Islet precursor cell (in vitro differentiated cells): ENCODE results near the gene FRMD1.
"Not testable (repeated sequence)": the region's sequence is repeated elsewhere in the genome, so short reads cannot be mapped to it uniquely, and the experiment has no call there.

Experiments
- DNase-seq: peaks from one replicate; pipeline ENCODE4 v3.0.0-alpha.2; 2018

FRMD1 gene

GRCh38 chr6:168093634-168094033 lies 14.6 kb upstream of the FRMD1 start:
- no peak for DNase-seq

GRCh38 chr6:168093071-168093505 lies 14.1 kb upstream of the FRMD1 start:
- DNase-seq, result no peak

- DNase-seq, result no peak
Measured at GRCh38 chr6:168092541-168092940, 13.5 kb upstream of the FRMD1 start.

GRCh38 chr6:168091381-168092264 lies 12.6 kb upstream of the FRMD1 start:
- no peak for DNase-seq

- DNase-seq, result no peak
Measured at GRCh38 chr6:168090706-168091105, 11.7 kb upstream of the FRMD1 start.

GRCh38 chr6:168090064-168090690 lies 11.2 kb upstream of the FRMD1 start:
- no peak for DNase-seq

GRCh38 chr6:168089186-168090063 lies 10.4 kb upstream of the FRMD1 start:
- peak; percentile 68 for DNase-seq

GRCh38 chr6:168088161-168089053 lies 9.4 kb upstream of the FRMD1 start:
- DNase-seq, result peak; percentile 97

GRCh38 chr6:168087436-168088160 lies 8.6 kb upstream of the FRMD1 start:
- no peak for DNase-seq

- DNase-seq, result no peak
Measured at GRCh38 chr6:168086616-168087015, 7.6 kb upstream of the FRMD1 start.

- no peak for DNase-seq
Measured at GRCh38 chr6:168086066-168086465, 7.1 kb upstream of the FRMD1 start.

- DNase-seq, result no peak
Measured at GRCh38 chr6:168084465-168085160, 5.6 kb upstream of the FRMD1 start.

GRCh38 chr6:168083514-168083885 lies 4.5 kb upstream of the FRMD1 start:
- no peak for DNase-seq

GRCh38 chr6:168082860-168083513 lies 4.0 kb upstream of the FRMD1 start:
- no peak for DNase-seq

GRCh38 chr6:168081858-168082546 lies 3.0 kb upstream of the FRMD1 start:
- no peak for DNase-seq

- DNase-seq, result no peak
Measured at GRCh38 chr6:168080393-168081077, 1.5 kb upstream of the FRMD1 start.

GRCh38 chr6:168078175-168078942 lies 653 bp downstream of the FRMD1 start:
- no peak for DNase-seq

GRCh38 chr6:168077401-168077800 lies 1.6 kb downstream of the FRMD1 start:
- DNase-seq, result not testable (repeated sequence)
